C4-2B (cell line): ENCODE measurements around the gene SEMA3D.
A peak's percentile ranks its signal among the peaks of the same experiment; 100 is the strongest.
"Not testable (repeated sequence)": the region's sequence is repeated elsewhere in the genome, so short reads cannot be mapped to it uniquely, and the experiment has no call there.

Experiments used
- H3K27ac ChIP-seq: fragments of 450-650 bp; 2 replicates; pipeline ENCODE4 v1.5.1; 2017
- CTCF ChIP-seq: fragments of 450-650 bp; conservative IDR thresholded peaks from 2 replicates; pipeline ENCODE4 v1.5.1; 2017; ENCODE audit warnings: mild to moderate bottlenecking
- ZFX ChIP-seq: fragments of 450-650 bp; IDR thresholded peaks from 2 replicates; pipeline ENCODE4 v1.6.1; 2017

SEMA3D gene

GRCh38 chr7:85004402-85004801 is 182.5 kb downstream of the SEMA3D start:
- TF ChIP-seq ZFX = no peak
- TF ChIP-seq CTCF = no peak
- no peak overlapping the region for H3K27ac ChIP-seq

GRCh38 chr7:85001495-85002345 is 185.1 kb downstream of the SEMA3D start:
- no peak for TF ChIP-seq ZFX
- no peak for TF ChIP-seq CTCF
- H3K27ac ChIP-seq = no peak overlapping the region

GRCh38 chr7:85000735-85001350 is 186.0 kb downstream of the SEMA3D start:
- no peak for TF ChIP-seq ZFX
- TF ChIP-seq CTCF = no peak
- H3K27ac ChIP-seq = no peak overlapping the region

- H3K27ac ChIP-seq = no peak overlapping the region
- no peak for TF ChIP-seq CTCF
- no peak for TF ChIP-seq ZFX
These were observed 187.4 kb downstream of the SEMA3D start for GRCh38 chr7:84999450-84999849.

GRCh38 chr7:84998665-84999064 is 188.2 kb downstream of the SEMA3D start:
- no peak overlapping the region for H3K27ac ChIP-seq
- TF ChIP-seq ZFX (no peak), CTCF (peak; percentile 38)

GRCh38 chr7:84997626-84998025 is 189.2 kb downstream of the SEMA3D start:
- TF ChIP-seq CTCF (no peak), ZFX (no peak)
- H3K27ac ChIP-seq = no peak overlapping the region

- H3K27ac ChIP-seq = not testable (repeated sequence)
These were observed 193.9 kb downstream of the SEMA3D start for GRCh38 chr7:84992954-84993353.
